ENCODE measurements around the gene ZEB2.

ZEB2 gene

GRCh38 chr2:144419218-144419617, 100.7 kb downstream of the ZEB2 start:
- Histone ChIP-seq H3K79me2 (ENCODE audit: insufficient read depth, low read length) (no peaks in the 10 kb centered on the region), H3K9ac (ENCODE audit: low read length) (no peak overlapping the region), H3K36me3 (ENCODE audit: insufficient read depth, low read length) (peaks cover 43% of the 10 kb centered on the region), H3K9me3 (ENCODE audit: low read length) (no peaks in the 10 kb centered on the region), H4K20me1 (ENCODE audit: insufficient read depth, low read length) (no peaks in the 10 kb centered on the region), H3K4me1 (ENCODE audit: insufficient read depth, low read length, severe bottlenecking) (no peaks in the 10 kb centered on the region), H3K4me2 (ENCODE audit: low read length) (no peak overlapping the region), H3K27me3 (ENCODE audit: insufficient read depth, low read length) (no peaks in the 10 kb centered on the region), H3K27ac (ENCODE audit: low read depth, low read length, poor library complexity, severe bottlenecking) (no peak overlapping the region), H3K4me3 (ENCODE audit: low read depth, low read length, poor library complexity, severe bottlenecking) (no peak overlapping the region), H3F3A (ENCODE audit: insufficient read depth, low read length) (no peaks in the 10 kb centered on the region), H2AFZ (ENCODE audit: low read length) (no peak overlapping the region), H3K9me2 (ENCODE audit: low read depth, low read length) (no peaks in the 10 kb centered on the region)
- TF ChIP-seq EZH2 (IDR thresholded peaks at IDR 0.05; ENCODE audit: borderline replicate concordance, low read length) (no peak), CTCF (IDR thresholded peaks at IDR 0.05; ENCODE audit: low read length) (no peak)

- H3K4me1 ChIP-seq (ENCODE audit: insufficient read depth, low read length, severe bottlenecking) = no peaks in the 10 kb centered on the region
- no peak overlapping the region for H3K4me2 ChIP-seq (ENCODE audit: low read length)
- no peaks in the 10 kb centered on the region for H4K20me1 ChIP-seq (ENCODE audit: insufficient read depth, low read length)
- H3K36me3 ChIP-seq (ENCODE audit: insufficient read depth, low read length) = peaks cover 21% of the 10 kb centered on the region
- no peaks in the 10 kb centered on the region for H3K79me2 ChIP-seq (ENCODE audit: insufficient read depth, low read length)
- no peaks in the 10 kb centered on the region for H3K9me3 ChIP-seq (ENCODE audit: low read length)
- no peak overlapping the region for H2AFZ ChIP-seq (ENCODE audit: low read length)
- H3F3A ChIP-seq (ENCODE audit: insufficient read depth, low read length) = no peaks in the 10 kb centered on the region
- H3K9ac ChIP-seq (ENCODE audit: low read length) = no peak overlapping the region
- no peaks in the 10 kb centered on the region for H3K27me3 ChIP-seq (ENCODE audit: insufficient read depth, low read length)
- no peak overlapping the region for H3K27ac ChIP-seq (ENCODE audit: low read depth, low read length, poor library complexity, severe bottlenecking)
- no peaks in the 10 kb centered on the region for H3K9me2 ChIP-seq (ENCODE audit: low read depth, low read length)
- H3K4me3 ChIP-seq (ENCODE audit: low read depth, low read length, poor library complexity, severe bottlenecking) = no peak overlapping the region
- TF ChIP-seq EZH2 (IDR thresholded peaks at IDR 0.05; ENCODE audit: borderline replicate concordance, low read length) (no peak), CTCF (IDR thresholded peaks at IDR 0.05; ENCODE audit: low read length) (no peak)
Observed at GRCh38 chr2:144415386-144415785, 104.5 kb downstream of the ZEB2 start.

- no peaks in the 10 kb centered on the region for H3F3A ChIP-seq (ENCODE audit: insufficient read depth, low read length)
- no peaks in the 10 kb centered on the region for H3K4me1 ChIP-seq (ENCODE audit: insufficient read depth, low read length, severe bottlenecking)
- no peaks in the 10 kb centered on the region for H3K27me3 ChIP-seq (ENCODE audit: insufficient read depth, low read length)
- H3K79me2 ChIP-seq (ENCODE audit: insufficient read depth, low read length) = no peaks in the 10 kb centered on the region
- H3K4me3 ChIP-seq (ENCODE audit: low read depth, low read length, poor library complexity, severe bottlenecking) = no peak overlapping the region
- no peak overlapping the region for H3K9ac ChIP-seq (ENCODE audit: low read length)
- TF ChIP-seq CTCF (IDR thresholded peaks at IDR 0.05; ENCODE audit: low read length) = no peak
- TF ChIP-seq EZH2 (IDR thresholded peaks at IDR 0.05; ENCODE audit: borderline replicate concordance, low read length) = no peak
- no peaks in the 10 kb centered on the region for H3K9me2 ChIP-seq (ENCODE audit: low read depth, low read length)
- H4K20me1 ChIP-seq (ENCODE audit: insufficient read depth, low read length) = no peaks in the 10 kb centered on the region
- H3K9me3 ChIP-seq (ENCODE audit: low read length) = no peaks in the 10 kb centered on the region
- no peak overlapping the region for H3K27ac ChIP-seq (ENCODE audit: low read depth, low read length, poor library complexity, severe bottlenecking)
- H3K4me2 ChIP-seq (ENCODE audit: low read length) = no peak overlapping the region
- H2AFZ ChIP-seq (ENCODE audit: low read length) = no peak overlapping the region
- H3K36me3 ChIP-seq (ENCODE audit: insufficient read depth, low read length) = peaks cover 19% of the 10 kb centered on the region
Observed at GRCh38 chr2:144414324-144414845, 105.5 kb downstream of the ZEB2 start.
